Mucosa of descending colon (tissue), 3 donors: ENCODE measurements around the gene CAPN2. TPM values are rescaled to one million over a fixed set of nuclear protein-coding genes. Genes with fewer than 3 reads are reported as not detected.

ENCODE experiments used
- ATAC-seq: fragments of 200-7000 bp; cut with Tn5 transposase; one replicate; pipeline ENCODE4 v1.9.1; 2020; ENCODE audit warnings: mild to moderate bottlenecking, moderate library complexity
- DNase-seq, 3 donors: peaks; one replicate each; pipeline ENCODE4 v3.0.0-alpha.2; 2020
- H3K36me3 ChIP-seq: fragments of 200-600 bp; one replicate; pipeline ENCODE4 v1.8.0; 2021; ENCODE audit warnings: low read depth, mild to moderate bottlenecking
- H3K4me1 ChIP-seq: fragments of 200-600 bp; one replicate; pipeline ENCODE4 v1.8.0; 2021; ENCODE audit warnings: low read depth, mild to moderate bottlenecking
- H3K4me3 ChIP-seq: fragments of 200-600 bp; one replicate; pipeline ENCODE4 v1.8.0; 2021; ENCODE audit warnings: mild to moderate bottlenecking
- H3K9me3 ChIP-seq: fragments of 200-600 bp; one replicate; pipeline ENCODE4 v1.8.0; 2021; ENCODE audit warnings: mild to moderate bottlenecking
- CTCF ChIP-seq: fragments of 200-600 bp; IDR thresholded peaks from one replicate; pipeline ENCODE4 v1.8.0; 2022; ENCODE audit warnings: antibody characterized with exemption, mild to moderate bottlenecking
- intact Hi-C, 2 donors: fragments of 100-400 bp; cut with DNase I in 1 of 2; cut with micrococcal nuclease in 1 of 2; formaldehyde crosslinking; loops; one replicate each; pipeline versions ENCODE4 v1.11.0 to v1.11.1; 2022; cut with DNase I, micrococcal nuclease
- total RNA-seq, 3 donors: library from RNA; stranded (reverse); fragmentation: NEBNext Ultra II Directional in 2 of 3; extraction: Animal tissue kit (Norgen Biotek cat#: 25700) in 2 of 3; gene quantifications; one replicate each; pipeline versions ENCODE4 v1.2.1 to v1.2.4, GENCODE V29; 2021 to 2023
- donor health status: DM: no; HTN: no; CAD: no; lungs with moderate emphysema.
- donor health status: DM: no; HTN: no; CAD: no.
- donor health status: DM: no; HTN: yes; CAD: no.

Gene CAPN2
- total RNA-seq, 3 donors from 2014 or later, result 200 to 417 (median 305) TPM

- no peak for TF ChIP-seq CTCF
- no peaks in the 10 kb centered on the region for H3K4me1 ChIP-seq
- ATAC-seq (no peak), DNase-seq (no peak)
- intact Hi-C loops, result loop anchor here (10.0 kb wide), 1 partner anchor 548 kb away; no protein-coding TSS in a partner anchor
- H3K36me3 ChIP-seq, result no peaks in the 10 kb centered on the region
- no peak overlapping the region for H3K4me3 ChIP-seq
- H3K9me3 ChIP-seq, result no peaks in the 10 kb centered on the region
Measured at GRCh38 chr1:223682502-223682901, 29.8 kb upstream of the CAPN2 start.

GRCh38 chr1:223683586-223684487, 28.5 kb upstream of the CAPN2 start:
- ATAC-seq (peak; percentile 81), DNase-seq (peak in 2 of 3 donors; percentile 59 to 85)
- H3K4me3 ChIP-seq, result no peak overlapping the region
- TF ChIP-seq CTCF, result peak; percentile 20
- H3K36me3 ChIP-seq, result no peaks in the 10 kb centered on the region
- no peaks in the 10 kb centered on the region for H3K9me3 ChIP-seq
- intact Hi-C loops, result loop anchor here (10.0 kb wide), 1 partner anchor 549 kb away; no protein-coding TSS in a partner anchor
- H3K4me1 ChIP-seq, result no peaks in the 10 kb centered on the region

GRCh38 chr1:223684488-223684792, 27.9 kb upstream of the CAPN2 start:
- Histone ChIP-seq H3K4me3 (no peak overlapping the region), H3K4me1 (no peaks in the 10 kb centered on the region), H3K9me3 (no peaks in the 10 kb centered on the region), H3K36me3 (no peaks in the 10 kb centered on the region)
- DNase-seq, result no peak
- ATAC-seq, result no peak
- no peak for TF ChIP-seq CTCF
- intact Hi-C loops, result loop anchor here (10.0 kb wide), 1 partner anchor 550 kb away; no protein-coding TSS in a partner anchor

GRCh38 chr1:223691121-223691520, 21.2 kb upstream of the CAPN2 start:
- intact Hi-C loops, result no loop called here
- Histone ChIP-seq H3K4me3 (no peak overlapping the region), H3K4me1 (no peaks in the 10 kb centered on the region), H3K36me3 (no peaks in the 10 kb centered on the region), H3K9me3 (no peaks in the 10 kb centered on the region)
- DNase-seq (no peak), ATAC-seq (no peak)
- no peak for TF ChIP-seq CTCF

- intact Hi-C loops, result loop anchor here in 1 of 2 donors (5.0 kb wide), 1 partner anchor 52 kb away; no protein-coding TSS in a partner anchor
- ATAC-seq, result no peak
Measured at GRCh38 chr1:223695014-223695548, 17.3 kb upstream of the CAPN2 start.

More at GRCh38 chr1:223695014-223695548, 17.3 kb upstream of the CAPN2 start:
- no peaks in the 10 kb centered on the region for H3K36me3 ChIP-seq
- H3K4me1 ChIP-seq, result peaks cover 4% of the 10 kb centered on the region
- no peaks in the 10 kb centered on the region for H3K9me3 ChIP-seq
- no peak for DNase-seq
- TF ChIP-seq CTCF, result no peak
- H3K4me3 ChIP-seq, result no peak overlapping the region
